GM18505 (cell line): ENCODE results near the gene LGR6.
"Not testable (repeated sequence)": the region's sequence is repeated elsewhere in the genome, so short reads cannot be mapped to it uniquely, and the experiment has no call there.

Source experiments
- ATAC-seq: cut with Tn5 transposase; IDR thresholded peaks from one replicate; pipeline ENCODE4 v1.9.1; 2021; ENCODE audit not compliant: unreplicated experiment
- POLR2A ChIP-seq: IDR thresholded peaks from 4 replicates; pipeline ENCODE4 v1.6.1; 2011; ENCODE audit warnings: borderline replicate concordance; ENCODE audit not compliant: insufficient read depth, insufficient read length; ENCODE audit errors: extremely low read depth

The LGR6 gene

DNA sequence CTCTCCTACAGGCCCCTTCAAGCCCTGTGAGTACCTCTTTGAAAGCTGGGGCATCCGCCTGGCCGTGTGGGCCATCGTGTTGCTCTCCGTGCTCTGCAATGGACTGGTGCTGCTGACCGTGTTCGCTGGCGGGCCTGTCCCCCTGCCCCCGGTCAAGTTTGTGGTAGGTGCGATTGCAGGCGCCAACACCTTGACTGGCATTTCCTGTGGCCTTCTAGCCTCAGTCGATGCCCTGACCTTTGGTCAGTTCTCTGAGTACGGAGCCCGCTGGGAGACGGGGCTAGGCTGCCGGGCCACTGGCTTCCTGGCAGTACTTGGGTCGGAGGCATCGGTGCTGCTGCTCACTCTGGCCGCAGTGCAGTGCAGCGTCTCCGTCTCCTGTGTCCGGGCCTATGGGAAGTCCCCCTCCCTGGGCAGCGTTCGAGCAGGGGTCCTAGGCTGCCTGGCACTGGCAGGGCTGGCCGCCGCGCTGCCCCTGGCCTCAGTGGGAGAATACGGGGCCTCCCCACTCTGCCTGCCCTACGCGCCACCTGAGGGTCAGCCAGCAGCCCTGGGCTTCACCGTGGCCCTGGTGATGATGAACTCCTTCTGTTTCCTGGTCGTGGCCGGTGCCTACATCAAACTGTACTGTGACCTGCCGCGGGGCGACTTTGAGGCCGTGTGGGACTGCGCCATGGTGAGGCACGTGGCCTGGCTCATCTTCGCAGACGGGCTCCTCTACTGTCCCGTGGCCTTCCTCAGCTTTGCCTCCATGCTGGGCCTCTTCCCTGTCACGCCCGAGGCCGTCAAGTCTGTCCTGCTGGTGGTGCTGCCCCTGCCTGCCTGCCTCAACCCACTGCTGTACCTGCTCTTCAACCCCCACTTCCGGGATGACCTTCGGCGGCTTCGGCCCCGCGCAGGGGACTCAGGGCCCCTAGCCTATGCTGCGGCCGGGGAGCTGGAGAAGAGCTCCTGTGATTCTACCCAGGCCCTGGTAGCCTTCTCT lies 124.6 kb downstream of the LGR6 start:
- no peak for ATAC-seq
- no peak for TF ChIP-seq POLR2A

DNA sequence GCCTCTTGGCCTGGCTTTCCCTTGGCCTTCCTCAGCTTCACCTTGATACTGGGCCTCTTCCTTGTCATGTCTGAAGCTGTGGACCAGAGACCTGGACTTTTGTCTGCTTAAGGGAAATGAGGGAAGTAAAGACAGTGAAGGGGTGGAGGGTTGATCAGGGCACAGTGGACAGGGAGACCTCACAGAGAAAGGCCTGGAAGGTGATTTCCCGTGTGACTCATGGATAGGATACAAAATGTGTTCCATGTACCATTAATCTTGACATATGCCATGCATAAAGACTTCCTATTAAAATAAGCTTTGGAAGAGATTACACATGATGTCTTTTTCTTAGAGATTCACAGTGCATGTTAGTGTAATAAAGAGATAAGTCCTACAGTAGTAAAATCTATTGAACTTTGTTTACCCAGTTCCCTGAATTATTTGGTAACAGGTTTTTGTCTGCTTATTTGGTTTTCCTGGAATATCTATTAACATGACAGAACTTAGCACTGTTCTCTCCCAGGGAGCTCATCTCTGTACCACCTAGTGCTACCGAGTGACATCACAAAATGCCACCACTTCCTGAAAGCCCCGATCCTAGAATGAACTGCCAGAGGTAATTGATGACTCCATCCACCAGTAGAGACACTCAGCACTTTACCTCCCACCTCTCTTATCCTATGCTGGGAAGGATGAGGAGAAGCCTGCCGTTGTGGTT lies 125.9 kb downstream of the LGR6 start:
- ATAC-seq, result no peak
- TF ChIP-seq POLR2A, result no peak

DNA sequence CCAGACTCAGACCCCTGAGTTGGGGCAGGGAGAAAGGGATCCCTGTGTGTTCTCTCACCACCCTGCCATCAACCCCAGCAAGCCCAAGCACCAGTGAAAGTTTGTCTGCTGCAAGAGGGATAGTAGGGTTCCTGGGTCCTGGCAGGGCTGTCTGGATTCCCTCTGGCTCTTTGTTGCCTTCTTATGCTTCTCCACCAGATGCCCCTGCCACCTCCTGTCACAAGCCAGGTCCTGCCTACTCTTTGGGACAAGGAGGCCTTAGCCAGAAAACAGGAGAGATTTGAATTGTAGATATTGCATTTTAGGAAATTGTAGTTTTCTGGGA lies 126.4 kb downstream of the LGR6 start:
- no peak for ATAC-seq
- TF ChIP-seq POLR2A, result no peak

DNA sequence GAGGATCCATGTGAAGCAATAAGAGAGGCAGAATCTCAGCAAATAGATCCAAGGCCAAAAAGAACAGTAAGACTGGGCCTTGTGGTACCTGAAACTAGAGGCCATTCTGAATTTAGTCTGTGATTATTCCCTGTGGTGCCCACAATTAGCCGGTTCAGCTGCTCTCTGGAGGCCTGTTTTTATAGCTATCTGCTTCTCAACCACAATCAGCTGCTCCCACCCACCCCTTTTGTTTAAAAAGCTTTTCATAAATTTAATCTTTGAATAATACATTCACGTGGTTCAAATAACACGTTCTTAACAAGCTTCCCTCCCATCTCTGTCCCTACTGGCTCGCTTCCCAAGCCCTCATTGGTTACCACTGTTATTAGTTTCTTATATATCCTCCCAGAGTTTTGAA lies 130.1 kb downstream of the LGR6 start:
- no peak for ATAC-seq
- TF ChIP-seq POLR2A, result no peak

DNA sequence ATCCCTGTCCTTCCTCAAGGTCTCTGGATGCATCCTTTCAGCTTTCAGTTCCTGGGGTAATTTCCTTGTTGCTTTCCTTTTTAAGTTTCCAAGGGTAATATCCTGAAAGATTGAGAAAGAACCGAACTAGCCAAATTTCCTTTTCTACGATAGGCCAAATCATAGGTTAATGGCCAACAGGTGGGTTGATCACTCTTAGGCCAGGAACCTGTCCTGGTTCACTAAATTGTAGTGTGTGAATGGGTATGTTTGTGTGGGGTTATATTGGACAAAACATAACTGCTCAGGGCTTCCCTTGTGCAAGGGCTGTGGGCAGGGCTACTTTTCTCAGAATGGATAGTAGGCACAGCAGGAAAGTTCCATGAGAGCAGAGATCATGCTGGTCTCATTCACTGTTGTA lies 131.0 kb downstream of the LGR6 start:
- no peak for ATAC-seq
- TF ChIP-seq POLR2A, result no peak

DNA sequence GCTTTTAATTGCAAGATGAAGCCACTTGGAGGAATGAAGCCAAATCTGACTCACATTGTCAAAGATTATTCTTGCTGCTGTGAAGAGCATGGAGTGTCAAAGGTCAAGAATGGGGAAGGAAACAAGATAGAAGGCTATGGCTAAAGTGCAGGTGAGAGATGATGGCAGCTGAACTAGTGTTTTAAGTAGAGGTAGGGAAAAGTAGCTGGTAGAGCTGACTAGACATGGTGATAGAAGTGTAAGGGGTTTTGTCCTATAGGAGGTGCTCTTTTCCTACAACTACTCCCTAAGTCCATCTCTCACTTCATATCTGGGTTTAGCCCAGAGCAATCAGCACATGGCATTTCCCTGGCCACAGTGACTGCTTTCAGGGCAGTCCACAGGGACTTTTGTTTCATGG lies 136.3 kb downstream of the LGR6 start:
- ATAC-seq, result no peak
- TF ChIP-seq POLR2A, result no peak

DNA sequence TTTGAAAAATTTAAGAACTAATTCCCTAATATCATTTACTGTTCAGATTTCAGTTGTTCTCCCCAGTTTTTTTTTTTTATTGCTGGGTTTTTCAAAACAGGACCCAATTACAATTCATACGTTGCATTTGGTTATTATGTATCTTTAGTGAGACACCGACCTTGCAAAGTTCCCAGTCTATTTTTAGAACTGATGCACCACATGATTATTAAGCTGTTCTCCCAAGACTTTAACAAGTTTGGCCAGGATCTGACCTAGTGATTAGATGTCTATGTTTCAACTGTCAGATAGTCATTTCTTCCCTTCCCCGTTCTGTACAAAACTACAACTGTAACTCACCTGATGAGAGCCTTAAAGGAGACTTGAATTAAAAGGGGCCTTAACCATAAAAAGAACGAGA lies 140.3 kb downstream of the LGR6 start:
- no peak for ATAC-seq
- no peak for TF ChIP-seq POLR2A

DNA sequence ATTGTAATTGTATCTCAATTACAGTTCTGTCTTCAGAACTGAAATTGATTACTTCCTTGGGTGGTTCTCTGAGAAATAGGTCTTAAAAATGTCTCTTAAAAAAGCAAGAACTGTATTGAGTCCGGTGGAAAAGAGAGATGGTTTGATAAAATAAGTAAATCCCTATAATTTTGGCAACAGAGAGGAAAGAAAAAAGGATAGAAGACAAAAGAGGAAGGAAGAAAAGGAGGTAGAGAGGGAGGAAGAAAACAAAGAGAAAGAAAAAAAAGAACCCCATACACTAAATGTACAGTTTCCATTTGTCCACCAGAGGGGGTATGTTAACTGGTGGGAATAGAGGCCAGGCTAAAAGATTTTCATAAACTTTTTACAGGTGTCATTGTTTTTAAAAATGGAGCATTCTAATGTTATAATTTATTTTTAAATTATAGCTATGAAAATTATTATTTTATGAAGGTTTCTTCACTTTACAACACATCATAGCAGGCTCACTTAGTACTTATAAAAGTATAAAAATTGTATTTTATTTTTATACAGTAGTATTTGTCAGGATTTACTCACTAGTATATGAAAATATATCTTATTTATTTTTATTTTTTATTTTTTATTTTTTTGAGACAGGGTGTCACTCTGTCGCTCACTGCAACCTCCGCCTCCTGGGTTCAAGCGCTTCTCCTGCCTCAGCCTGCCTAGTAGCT lies 150.2 kb downstream of the LGR6 start:
- ATAC-seq, result no peak
- TF ChIP-seq POLR2A, result no peak

DNA sequence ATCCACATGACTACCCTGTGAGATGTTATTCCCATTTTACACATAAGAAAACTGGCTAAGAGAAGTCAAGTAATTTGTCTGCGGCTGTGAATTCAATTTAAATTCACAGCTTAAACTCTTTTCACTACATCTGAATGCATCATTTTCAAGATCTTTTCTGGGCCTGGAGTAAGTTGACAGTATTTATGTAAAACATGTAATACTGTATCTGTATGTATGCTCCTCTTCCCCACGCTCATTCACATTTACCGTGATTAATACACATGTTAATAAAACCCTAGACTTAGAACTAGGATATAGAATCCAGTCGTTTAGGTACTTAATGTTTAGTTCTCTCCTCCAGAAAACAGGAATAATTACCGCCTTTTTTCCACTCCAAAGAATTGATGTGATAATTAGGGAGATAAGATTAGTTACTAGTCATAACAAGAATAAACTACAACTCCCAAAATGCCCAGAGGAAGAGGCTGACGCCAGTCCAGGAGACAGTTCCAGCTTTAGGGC lies 154.5 kb downstream of the LGR6 start:
- TF ChIP-seq POLR2A, result no peak
- ATAC-seq, result no peak

DNA sequence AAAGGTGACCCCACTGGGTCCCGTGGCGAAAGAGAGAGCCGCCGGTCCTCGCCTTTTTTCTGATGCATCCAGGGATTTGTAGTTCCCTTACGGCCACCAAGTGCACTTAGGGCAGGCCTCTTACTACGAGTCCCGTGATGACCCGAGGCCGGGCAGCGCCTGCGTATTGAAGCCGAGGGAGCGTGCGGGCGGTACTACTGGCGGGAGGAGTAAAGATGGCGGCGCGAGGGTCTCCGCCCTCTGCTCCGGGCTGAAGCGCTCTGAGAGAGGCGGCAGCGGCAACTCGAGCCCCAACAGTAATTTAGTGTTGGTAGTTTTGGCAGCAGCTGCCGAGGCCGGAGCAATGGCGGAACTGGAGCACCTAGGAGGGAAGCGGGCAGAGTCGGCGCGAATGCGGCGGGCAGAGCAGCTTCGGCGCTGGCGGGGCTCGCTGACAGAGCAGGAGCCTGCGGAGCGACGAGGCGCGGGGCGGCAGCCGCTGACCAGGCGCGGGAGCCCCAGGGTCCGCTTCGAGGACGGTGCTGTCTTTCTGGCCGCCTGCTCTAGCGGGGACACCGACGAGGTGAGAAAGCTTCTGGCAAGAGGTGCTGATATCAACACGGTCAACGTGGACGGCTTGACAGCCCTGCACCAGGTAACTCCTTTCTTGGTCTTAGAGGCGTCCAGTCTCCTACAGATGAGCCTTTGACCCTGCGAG lies 155.1 kb downstream of the LGR6 start, which contains the start of gene PPP1R12B:
PPP1R12B (plus strand) TSS at position 191 of the 697 bp plus-strand sequence; CDS start at position 344, 153 bp downstream.
- peak; percentile 95 for ATAC-seq
- TF ChIP-seq POLR2A, result peak; percentile 58

DNA sequence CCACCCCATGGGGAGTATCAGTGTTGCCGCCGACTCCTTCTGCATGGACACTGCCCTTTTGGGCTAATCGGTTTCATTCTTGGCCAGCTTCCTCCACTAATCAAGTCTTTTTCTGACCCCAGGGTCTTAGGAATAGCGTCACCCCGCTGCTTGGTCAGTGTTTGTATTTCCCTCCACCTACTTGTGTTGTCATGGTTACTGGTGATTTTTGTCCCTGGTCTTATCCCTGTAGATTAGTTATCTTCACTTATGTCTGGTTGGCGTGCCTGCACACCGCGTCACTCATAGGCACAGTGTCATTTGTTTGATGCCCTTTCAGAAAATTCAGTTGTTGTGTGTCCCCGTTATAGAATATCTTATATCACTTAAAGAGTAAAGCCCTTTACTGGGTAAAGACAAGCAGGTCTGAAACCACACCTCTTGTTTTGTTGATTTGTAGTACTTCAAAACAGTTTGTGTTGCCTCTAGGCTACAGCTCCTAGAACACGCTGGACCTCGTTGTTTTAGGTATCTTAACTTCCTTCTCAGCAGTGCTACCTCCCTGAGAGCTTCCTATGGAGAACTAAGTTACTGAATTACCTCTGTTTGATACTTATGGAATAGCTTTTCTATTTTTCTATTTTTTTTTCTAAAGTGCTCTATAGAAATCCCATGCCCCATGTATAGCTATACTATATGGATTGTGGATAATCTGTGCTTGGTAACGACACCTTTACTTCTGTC lies 155.8 kb downstream of the LGR6 start:
- TF ChIP-seq POLR2A, result no peak
- no peak for ATAC-seq

DNA sequence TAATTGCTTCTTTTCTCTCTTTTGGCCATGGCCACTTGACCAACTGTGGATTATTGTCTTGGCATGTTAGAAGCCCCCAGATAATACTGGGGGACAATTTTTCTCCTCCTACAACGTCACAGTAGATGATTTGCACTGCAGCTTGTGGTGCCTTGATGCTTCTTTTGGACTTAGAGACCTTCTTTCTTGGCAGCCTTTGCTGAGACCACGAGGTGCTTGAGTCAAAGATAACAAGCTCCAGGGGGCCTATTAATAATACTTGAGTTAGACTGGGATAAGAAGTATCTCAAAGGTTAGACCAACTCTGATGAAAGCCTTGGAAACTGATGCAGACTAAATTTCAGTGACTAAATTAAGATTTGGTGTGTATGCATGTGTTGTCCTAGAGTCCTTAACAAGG lies 158.1 kb downstream of the LGR6 start:
- TF ChIP-seq POLR2A, result no peak
- ATAC-seq, result no peak

DNA sequence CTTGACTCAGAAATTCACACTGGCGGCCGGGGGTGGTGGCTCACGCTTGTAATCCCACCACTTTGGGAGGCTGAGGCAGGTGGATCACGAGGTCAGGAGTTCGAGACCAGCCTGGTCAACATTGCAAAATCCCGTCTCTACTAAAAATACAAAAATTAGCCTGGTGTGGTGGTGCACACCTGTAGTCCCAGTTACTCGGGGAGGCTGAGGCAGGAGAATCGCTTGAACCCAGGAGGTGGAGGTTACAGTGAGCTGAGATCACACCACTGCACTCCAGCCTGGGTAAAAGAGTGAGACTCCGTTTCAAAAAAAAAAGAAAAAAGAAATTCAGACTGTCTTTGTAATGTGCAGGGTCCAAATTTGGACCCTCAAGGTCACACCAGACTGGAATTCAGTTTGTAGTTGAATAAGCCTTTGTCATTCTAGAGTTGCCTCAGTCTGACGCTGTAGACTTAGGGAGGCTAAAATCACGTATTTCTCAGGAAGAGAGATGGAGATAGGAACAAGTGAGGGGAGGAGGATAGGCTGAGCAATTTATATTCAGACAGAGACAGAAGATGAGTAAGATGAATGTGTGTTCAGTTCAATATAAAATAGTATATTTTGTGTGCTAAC lies 159.1 kb downstream of the LGR6 start:
- not testable (repeated sequence) for ATAC-seq
